Stimulated activated CD4-positive, alpha-beta T cell treated with anti-CD3 and anti-CD28 coated beads, Interleukin-1b, Interleukin-23, amount 100 ng/mL, for 48 hours (primary cell): ENCODE measurements around the gene SIDT2.
A peak's percentile ranks its signal among the peaks of the same experiment; 100 is the strongest.
"Not testable (repeated sequence)": the region's sequence is repeated elsewhere in the genome, so short reads cannot be mapped to it uniquely, and the experiment has no call there.

Source experiments
- DNase-seq: peaks from one replicate; pipeline ENCODE4 v3.0.0-alpha.2; 2020

Gene SIDT2

DNA sequence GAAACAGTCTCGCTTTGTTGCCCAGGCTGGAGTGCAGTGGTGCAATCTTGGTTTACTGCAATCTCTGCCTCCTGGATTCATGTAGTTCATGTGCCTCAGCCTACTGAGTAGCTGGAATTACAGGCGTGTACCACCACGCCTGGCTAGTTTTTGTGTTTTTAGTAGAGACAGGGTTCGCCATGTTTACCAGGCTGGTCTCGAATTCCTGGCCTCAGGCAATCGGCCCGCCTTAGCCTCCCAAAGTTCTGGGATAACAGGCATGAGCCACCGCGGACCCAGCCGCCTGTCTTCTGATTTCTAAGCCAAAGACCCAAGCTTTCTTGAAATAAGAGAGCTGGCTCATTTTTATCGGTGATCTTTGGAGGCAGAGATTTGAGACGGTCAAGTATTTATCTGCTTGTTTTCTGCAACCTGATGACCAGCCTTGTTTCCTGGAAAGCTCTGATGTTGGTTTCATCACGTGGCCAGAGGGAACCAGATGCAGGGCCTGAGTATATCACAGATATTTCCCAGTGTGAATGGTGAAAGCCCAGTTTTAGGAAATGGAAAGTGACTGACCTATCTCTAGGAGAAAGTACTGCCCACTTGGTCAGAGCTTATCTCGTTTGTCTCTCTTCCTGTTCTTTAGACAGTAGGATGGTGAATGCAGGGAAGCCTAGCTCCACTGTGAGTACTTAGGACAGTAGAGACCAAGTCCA is 5.7 kb upstream of the SIDT2 start:
- DNase-seq, result no peak

DNA sequence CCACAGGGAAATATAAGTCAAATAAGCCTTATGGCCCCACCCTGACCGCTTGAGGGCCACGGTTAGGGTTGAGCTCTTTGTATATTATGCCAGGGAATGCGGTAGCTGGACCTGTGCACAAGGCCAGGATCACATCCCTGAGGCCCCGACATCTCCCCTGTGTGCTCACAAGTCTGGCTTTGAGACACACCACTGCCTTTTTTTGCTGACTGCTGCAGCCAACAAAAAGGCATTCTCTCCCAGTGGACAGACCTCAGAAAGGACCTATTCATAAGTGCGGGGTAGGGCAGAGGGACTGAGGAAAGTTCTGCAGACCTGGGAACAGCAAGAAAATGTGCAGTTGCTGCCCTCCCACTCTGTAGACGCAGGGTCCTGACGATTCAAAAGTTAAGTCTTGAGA is 3.4 kb upstream of the SIDT2 start:
- DNase-seq, result no peak

DNA sequence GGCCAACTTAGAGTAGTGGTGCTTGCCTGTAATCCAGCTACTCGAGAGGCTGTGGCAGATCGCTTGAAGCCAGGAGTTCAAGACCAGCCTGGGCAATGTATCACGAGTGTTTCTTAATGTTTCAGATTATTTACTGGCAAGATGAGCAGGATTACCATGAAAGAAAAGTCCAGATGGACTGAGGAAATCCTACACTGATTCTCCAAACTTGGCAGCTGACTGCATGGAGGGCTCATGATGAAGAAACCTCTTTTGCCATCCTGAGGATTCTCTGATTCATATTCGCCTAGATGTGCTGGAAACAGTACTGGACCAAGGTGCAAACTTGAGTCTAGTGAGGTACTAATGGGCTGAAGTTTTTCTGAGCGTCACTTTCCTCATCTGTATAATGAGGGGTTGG is 2.8 kb upstream of the SIDT2 start:
- no peak for DNase-seq

DNA sequence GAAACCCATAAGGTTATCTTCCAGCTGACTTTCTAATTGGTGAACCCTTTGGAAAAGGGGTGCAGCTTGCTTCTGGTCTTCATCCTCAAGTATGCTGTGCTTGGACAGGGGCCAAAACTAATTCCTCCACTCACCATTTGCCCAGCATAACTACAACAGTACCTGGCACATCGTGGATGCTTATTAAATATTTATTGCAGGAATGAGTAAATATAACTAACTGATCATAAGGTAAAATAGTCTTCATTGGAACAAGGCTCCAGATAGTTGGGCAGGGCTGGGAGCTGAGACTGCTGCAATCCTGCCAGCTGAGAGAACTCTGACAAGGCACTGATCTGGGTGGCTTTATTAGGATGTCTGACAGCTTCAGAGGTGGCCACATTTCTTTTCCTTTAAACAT is 2.4 kb upstream of the SIDT2 start:
- no peak for DNase-seq

DNA sequence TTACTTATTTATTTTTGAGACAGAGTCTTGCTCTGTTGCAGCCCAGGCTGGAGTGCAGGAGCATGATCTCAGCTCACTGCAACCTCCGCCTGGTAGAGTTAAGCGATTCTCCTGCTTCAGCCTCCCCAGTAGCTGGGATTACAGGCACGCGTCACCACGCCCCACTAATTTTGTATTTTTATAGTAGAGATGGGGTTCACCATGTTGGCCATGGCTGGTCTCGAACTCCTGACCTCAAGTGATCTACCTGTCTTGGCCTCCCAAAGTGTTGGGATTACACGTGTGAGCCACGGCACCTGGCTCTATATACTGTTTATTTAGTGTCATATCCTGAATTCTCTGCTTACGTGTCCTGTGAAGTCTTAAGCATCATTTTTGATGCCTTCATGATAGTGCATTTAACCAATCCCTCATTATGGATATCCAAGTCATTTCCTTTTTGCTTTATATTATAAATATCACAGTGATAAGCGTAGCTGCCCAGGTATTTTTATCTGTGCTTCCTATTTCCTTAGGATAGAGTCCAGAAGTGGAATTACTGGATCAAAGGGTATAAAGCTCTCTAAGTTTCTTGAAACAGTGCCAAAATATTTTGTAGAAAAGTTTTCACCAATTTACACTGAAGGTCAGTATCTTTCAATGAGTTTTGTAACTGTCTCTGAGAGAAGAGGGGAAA is 871 bp upstream of the SIDT2 start:
- DNase-seq, result no peak

DNA sequence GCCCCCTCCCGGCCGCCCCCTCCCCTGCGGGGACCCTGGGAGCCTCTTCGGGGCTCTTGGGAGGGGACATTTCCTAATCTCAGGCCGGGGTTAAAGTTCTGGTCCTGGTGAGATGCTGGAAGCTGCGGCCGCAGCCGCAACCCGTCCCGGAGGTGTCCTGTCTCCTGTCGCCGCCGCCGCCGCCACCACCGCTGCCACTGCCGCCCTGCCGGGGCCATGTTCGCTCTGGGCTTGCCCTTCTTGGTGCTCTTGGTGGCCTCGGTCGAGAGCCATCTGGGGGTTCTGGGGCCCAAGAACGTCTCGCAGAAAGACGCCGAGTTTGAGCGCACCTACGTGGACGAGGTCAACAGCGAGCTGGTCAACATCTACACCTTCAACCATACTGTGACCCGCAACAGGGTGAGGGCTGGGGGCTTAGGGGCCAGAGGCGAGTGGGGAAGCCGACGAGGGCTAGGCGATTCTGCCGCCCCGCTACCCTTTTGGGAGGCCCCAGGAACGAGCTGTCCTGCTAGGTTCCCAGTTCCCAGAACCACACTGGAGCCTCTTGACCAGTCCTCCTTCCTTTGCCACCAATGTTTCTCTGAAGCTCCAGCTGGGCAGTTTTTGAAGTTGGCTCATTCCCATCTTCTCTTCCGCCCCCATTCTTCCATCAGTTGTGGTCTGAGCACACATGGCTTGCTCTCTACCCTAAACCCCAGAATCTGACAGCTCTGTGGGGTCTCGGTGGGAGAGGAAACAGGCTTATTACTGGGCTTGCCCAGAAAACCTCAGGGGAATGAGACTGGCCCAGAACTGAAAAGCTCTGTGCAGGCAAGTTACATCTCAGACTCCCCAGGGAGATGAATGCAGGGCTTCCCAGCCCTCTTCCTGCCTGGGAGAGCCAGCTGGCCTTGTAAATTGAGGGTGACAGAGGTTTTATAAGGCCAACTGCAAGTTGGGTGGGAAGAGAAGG is 781 bp downstream of the SIDT2 start:
- DNase-seq, result peak; percentile 39

DNA sequence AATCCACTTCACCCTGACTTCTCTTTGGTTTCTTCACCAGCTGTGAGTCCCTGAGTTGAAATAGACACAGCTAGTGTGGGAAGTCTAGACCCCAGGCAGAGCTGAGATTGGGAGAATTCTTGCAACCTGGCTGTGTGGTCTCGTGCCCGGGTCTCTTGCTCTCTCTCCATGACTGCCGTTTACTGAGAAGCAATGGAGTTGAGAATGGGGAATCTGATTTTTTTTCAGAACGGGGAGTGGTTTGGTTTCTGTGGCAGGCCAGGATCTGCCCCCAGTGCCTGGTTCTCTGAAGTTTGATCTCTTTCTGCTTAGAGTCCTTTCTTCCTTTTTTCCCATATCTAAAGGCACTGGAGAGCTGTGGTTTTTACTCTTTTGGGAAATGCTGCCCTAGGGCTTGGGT is 1.5 kb downstream of the SIDT2 start:
- DNase-seq, result no peak

DNA sequence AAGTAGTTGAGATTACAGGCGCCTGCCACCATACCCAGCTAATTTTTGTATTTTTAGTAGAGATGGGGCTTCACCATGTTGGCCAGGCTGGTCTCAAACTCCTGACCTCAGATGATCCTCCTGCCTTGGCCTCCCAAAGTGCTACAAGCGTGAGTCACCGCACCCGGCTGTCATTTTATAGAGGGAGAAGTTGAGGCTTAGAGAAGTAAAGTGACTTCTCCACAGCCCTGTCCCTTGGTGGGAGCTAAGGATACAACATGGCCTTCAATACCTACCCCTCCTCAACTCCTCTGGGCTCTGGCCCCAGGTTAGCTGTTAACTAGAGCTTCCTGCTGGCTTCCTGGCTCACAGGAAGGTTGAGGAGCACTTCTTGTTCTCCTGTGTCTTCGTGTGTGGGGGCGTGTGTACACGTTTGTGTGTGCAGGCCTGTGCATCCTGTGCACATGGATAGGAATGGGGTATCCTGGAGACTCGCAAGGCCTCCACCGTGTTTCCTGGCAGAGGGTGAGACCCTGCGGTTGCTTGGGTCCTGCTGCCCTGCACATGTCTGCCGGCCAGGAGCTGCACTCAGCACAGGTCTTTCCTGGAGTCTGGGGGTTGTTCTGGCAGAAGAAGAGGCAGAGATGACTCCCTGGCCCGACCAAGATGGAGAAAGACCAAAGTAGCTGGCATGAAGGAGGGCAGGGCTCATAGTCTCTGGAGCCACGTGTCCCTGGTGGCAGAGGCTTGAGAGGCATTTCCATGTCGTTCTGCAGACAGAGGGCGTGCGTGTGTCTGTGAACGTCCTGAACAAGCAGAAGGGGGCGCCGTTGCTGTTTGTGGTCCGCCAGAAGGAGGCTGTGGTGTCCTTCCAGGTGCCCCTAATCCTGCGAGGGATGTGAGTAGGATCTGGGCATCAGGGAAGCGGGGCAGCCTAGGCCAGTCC is 2.4 kb downstream of the SIDT2 start:
- DNase-seq, result peak; percentile 70

DNA sequence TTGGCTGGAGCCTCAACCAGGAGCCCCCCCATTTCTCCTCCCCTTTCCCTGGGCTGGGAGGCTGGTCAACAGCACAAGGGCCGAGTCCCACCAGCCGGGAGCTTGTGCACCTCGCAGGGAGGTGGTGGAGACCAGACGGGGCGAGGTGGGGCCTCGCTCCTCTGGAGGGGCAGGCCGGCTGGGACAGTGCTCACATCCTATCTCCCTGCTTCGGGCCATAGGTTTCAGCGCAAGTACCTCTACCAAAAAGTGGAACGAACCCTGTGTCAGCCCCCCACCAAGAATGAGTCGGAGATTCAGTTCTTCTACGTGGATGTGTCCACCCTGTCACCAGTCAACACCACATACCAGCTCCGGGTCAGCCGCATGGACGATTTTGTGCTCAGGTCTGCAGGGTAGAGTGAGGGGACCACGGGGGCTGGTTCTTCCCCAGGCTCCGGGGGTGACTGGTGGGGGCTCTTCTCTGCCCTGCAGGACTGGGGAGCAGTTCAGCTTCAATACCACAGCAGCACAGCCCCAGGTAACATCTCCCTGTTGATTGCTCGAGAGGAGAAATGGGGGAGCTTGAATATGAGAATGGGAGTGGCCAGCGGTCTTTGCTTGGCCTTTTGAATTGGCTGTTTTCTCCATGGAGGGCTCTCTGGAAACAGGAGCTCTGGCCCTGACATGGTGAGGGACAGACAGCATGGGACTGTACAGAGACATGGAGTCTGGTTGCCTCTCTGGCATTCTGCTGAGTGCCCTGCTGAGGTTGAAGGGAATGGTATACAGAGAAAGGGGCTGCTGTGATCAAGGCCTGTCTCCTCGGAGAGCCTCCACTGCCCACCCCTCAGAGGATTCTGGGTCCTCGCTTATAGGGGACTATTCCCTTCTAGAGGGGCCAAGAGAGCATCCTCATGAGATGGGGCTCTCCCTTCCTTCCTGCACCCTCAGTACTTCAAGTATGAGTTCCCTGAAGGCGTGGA is 3.3 kb downstream of the SIDT2 start:
- no peak for DNase-seq

DNA sequence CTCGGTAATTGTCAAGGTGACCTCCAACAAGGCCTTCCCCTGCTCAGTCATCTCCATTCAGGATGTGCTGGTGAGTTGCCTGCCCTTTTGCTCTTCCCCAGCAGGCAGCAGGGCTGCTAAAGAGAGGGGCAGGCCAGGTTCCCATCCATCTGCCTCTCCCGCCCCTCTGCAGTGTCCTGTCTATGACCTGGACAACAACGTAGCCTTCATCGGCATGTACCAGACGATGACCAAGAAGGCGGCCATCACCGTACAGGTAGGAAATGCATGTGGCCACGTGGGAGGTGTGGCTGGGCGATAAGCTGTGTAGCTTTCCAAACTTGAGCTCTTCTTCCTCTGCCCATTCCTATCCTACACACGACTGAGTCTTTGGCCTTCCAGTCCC is 4.0 kb downstream of the SIDT2 start:
- DNase-seq, result no peak

DNA sequence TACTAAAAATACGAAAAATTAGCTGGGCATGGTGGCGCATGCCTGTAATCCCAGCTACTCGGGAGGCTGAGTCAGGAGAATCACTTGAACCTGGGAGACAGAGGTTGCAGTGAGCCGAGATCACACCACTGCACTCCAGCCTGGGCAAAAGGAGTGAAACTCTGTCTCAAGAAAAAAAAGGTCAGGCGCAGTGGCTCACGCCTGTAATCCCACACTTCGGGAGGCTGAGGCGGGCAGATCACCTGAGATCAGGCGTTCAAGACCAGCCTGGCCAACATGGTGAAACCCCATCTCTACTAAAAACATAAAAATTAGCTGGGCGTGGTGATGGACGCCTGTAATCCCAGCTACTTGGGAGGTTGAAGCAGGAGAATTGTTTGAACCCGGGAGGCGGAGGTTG is 4.6 kb downstream of the SIDT2 start:
- not testable (repeated sequence) for DNase-seq

DNA sequence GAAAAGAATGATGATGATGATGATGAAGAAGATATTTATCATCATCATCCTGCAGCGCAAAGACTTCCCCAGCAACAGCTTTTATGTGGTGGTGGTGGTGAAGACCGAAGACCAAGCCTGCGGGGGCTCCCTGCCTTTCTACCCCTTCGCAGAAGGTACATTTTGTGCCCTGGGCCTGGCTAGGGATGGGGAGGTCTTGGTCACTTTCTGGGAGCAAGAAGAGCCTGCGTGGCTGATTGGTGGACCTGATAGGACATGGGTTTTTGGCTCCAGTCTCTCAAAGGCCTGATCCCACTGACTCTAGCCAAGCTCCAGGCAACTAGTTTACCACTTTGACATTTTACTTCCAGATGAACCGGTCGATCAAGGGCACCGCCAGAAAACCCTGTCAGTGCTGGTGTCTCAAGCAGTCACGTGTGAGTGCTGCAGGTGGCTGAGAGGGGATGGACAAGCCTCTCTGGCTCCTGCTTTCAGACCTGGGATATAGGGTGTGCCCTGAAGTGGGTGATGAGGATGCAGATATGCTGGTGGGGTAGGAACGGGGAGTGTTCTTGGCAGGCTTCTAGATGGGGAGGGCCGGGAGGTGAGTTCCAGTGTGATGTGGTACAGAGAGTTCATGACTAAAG is 5.3 kb downstream of the SIDT2 start:
- no peak for DNase-seq

DNA sequence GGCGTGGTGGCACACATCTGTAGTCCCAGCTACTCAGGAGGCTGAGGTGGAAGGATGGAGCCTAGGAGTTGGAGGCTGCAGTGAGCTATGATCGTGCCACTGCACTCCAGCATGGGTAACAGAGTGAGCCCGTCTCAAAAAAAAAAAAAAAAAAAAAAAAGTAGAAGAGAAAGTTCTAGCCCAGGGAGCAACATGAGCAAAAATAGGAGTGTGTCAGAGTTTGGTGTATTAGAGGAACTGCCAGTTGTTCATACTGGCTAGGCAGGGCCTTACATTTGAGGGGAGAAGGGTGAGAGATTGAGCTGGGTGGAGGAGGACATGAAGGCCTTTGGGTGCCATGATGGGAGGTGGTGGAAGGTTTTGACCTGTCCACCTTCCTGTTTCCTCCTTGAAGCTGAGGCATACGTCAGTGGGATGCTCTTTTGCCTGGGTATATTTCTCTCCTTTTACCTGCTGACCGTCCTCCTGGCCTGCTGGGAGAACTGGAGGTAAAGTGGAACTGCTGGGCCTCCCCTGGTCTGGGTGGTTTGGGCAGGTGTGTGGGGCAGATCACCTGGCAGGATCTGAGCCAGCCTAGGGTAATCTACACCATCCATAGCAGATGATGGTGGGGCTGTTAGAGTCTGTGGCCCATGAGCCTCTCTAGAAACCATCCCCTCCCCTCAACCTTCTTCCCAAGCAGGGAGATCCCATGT is 7.3 kb downstream of the SIDT2 start:
- DNase-seq, result no peak

DNA sequence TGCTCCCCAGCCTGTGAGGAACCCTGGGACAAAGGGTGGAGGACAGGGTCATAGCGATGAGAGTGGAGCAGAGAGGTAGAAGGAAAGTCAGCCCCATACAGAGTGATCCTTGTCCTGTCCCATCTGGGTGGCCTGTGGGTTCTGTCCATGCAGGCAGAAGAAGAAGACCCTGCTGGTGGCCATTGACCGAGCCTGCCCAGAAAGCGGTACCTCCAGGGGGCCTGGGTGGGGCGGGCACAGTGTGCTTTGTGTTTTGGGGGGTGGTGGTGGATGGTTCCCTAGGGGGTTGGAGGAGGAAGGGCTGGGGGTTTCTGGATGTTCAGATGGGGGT is 7.9 kb downstream of the SIDT2 start:
- DNase-seq, result no peak

DNA sequence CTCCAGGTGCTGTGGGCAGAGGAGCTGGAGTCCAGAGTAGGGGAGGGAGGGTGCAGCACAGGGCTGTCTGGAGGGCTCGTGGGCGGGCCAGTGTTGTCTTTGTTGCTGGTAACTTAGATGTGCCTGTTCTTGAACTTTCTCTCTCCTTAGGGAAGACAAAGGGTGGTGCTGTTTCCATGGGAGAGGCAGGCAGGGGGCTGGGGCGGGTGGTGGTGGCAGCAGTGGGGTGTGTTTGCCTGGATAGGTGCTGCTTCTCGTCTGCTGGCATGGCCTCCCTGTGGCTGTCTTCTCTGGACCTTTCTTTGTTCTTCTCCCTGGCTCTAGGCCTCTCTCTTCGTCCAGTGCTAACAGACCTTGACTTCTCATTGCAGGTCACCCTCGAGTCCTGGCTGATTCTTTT is 8.5 kb downstream of the SIDT2 start:
- DNase-seq, result no peak

DNA sequence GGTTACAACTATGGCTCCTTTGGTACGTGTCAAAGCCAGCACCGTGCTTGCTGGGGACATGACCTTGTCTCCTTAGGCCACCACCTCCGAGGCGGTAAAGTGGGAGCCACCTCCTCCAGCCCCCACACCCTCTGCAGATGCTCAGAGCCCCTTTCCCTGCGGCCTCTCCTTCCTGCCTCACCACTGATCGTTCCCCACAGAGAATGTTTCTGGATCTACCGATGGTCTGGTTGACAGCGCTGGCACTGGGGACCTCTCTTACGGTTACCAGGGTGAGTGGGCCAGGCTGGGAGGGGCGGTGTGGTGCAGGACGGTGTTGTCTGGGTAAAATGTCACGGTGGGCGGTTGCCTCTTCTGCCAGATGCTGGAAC is 8.9 kb downstream of the SIDT2 start:
- DNase-seq, result no peak

DNA sequence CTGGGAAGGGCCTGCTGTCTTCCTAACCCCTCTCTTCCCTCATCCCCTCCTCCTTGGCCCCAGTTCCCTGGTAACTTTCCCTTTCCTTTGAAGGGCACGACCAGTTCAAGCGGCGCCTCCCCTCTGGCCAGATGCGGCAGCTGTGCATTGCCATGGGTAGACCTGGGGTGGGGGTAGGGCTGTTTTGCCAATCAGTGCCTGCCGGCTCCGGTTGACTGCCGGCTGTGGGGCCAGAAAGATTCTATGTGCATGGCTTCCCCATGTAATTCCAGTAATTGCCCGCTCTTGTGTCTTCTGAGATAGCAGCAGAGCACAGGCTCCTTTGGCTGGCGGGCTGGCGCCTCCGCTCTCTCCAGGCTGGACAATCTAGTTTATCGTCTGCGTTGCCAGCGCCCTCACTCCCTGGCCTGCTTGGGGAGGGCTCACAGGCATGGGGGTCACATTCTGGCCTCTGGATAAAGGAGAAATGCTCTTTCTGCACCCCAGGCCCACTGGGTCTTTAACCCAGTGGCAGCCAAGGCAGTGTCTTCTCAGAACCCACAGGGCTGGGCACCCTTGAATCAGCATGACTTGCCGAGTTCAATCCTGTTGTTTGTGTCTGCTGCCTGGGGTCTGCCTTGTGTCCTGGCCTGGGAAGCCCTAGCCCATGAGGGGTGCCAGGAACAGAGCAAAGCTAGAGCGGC is 9.4 kb downstream of the SIDT2 start:
- DNase-seq, result no peak

DNA sequence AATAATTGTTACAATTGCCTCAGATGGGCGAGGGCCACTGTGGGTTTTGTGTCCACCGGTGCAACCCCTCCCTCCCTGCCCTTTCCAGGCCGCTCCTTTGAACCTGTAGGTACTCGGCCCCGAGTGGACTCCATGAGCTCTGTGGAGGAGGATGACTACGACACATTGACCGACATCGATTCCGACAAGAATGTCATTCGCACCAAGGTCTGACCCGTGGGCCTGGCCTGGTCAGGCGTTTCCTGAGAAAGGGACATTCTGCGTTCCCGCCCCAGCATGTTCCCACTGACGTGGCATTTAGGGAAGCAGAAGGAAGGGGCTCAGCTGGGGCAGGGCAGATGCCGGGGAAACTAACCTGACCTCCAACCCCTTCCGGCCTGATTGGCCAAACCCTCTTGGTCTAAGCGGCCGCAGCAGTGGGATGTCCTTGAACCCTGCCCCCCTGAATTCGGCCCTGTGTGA is 10.1 kb downstream of the SIDT2 start:
- DNase-seq, result no peak

DNA sequence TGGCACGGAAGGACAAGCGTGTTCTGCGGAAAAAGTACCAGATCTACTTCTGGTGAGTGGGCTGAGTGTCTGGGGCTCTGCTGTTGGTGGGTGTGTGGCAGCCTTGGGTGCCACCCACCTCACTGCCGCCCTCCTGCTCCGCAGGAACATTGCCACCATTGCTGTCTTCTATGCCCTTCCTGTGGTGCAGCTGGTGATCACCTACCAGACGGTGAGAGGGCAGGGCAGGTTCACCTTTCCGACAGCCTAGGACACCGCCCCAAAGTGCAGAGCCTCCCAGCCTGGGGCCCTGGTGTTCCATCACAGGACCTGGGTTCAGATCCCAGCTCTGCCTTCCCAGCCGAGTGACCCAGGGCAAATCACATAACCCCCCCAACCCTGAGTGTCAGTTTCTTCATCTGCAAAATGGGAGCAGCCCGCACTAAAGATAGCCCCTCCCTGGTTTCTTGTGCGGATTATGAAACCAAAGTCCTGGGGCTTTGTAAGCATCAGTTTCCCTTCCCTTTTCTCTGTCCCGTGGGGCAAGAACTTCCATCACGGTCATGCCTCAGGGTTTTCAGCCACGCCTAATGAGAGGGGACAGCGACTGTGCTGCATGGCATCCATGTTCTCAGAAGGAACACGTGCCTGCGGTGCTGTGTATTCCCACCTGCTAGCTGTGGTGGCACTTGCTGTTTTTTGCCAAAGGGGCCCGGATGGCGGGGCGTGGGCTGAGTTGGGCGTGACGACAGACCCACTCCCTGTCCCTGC is 10.8 kb downstream of the SIDT2 start:
- DNase-seq, result no peak
